LNCaP clone FGC (cell line): ENCODE results near the gene CLSTN2.

Experiments
- DNase-seq: peaks from one replicate; pipeline ENCODE4 v3.0.0-alpha.2; 2011; ENCODE audit warnings: low read depth
- H3K4me3 ChIP-seq: 2 replicates; pipeline ENCODE4 v1.5.1; 2011; ENCODE audit warnings: mild to moderate bottlenecking, low read depth, low read length, control low read depth
- CTCF ChIP-seq: IDR thresholded peaks from 2 replicates; pipeline ENCODE4 v1.5.1; 2012; ENCODE audit warnings: mild to moderate bottlenecking; ENCODE audit not compliant: control insufficient read depth, insufficient read depth; ENCODE audit errors: extremely low read depth

The CLSTN2 gene

GRCh38 chr3:140574375-140574774, 639.4 kb downstream of the CLSTN2 start:
- TF ChIP-seq CTCF, result no peak
- DNase-seq, result no peak

GRCh38 chr3:140576449-140576848, 641.5 kb downstream of the CLSTN2 start:
- TF ChIP-seq CTCF, result no peak
- H3K4me3 ChIP-seq, result no peak overlapping the region
- no peak for DNase-seq

More at GRCh38 chr3:140574375-140574774, 639.4 kb downstream of the CLSTN2 start:
- no peak overlapping the region for H3K4me3 ChIP-seq

GRCh38 chr3:140577911-140578310, 642.9 kb downstream of the CLSTN2 start:
- no peak for DNase-seq
- TF ChIP-seq CTCF, result no peak
- H3K4me3 ChIP-seq, result no peak overlapping the region

- no peak for TF ChIP-seq CTCF
- no peak for DNase-seq
- H3K4me3 ChIP-seq, result no peak overlapping the region
Observed at GRCh38 chr3:140579260-140579659, 644.3 kb downstream of the CLSTN2 start.

DNA sequence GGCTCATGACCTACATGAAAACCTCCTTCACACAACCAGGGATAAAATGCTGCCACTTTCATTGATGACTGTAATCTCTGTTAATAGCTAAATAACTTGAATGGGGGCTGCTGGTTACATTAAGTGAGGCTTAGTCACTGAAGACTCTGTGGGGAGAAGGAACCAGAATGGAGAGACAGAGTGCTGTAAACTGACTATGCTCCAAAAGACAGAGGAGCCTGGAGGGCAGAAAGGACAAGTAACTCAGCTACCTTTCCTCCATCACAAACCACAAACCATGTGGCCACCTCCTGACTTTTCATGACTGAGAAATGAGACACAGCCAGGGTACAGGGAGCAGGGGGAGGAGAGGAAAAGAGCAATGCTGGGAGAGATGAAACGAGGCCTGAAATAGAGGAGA, 645.8 kb downstream of the CLSTN2 start:
- DNase-seq, result no peak
- no peak for TF ChIP-seq CTCF
- no peak overlapping the region for H3K4me3 ChIP-seq

DNA sequence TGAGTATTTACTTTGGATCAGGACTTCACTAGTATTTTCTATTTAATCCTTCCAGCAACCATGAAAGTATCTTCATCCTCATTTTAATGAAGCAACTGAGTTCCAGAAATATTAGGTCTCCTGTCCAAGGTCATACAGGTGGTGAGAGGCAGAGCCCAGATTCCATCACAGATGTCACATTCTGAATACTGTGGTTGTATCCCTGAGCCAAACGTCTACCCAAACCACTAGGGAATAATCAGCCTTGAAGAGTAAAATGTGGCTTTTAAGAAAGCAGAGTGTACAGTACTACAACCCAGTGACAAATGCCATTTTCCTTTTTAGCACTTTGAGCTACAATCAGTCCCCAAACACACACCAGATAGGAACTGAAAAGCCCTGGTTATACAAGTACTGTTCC, 649.6 kb downstream of the CLSTN2 start:
- DNase-seq, result no peak
- no peak overlapping the region for H3K4me3 ChIP-seq
- TF ChIP-seq CTCF, result no peak

- no peak overlapping the region for H3K4me3 ChIP-seq
- no peak for DNase-seq
Observed at GRCh38 chr3:140585828-140586227, 650.8 kb downstream of the CLSTN2 start.

More at GRCh38 chr3:140585828-140586227, 650.8 kb downstream of the CLSTN2 start:
- TF ChIP-seq CTCF, result no peak
